OCI-LY3 (cell line): Measurements from ENCODE around the gene PTH.

Source experiments
- EZH2phosphoT487 ChIP-seq: fragments of 200-600 bp; shearing (Covaris generic); IDR thresholded peaks from 2 replicates; pipeline ENCODE4 v1.6.1; 2018; ENCODE audit warnings: antibody characterized with exemption, mixed run types, low read depth
- TF ChIP-seq, protein P1 (sequence below): fragments of 200-600, 300-600 bp; sonication (generic); IDR thresholded peaks from 2 replicates; pipeline ENCODE4 v1.5.1; 2014; ENCODE audit warnings: antibody characterized with exemption, low read length, low read depth

DNA sequence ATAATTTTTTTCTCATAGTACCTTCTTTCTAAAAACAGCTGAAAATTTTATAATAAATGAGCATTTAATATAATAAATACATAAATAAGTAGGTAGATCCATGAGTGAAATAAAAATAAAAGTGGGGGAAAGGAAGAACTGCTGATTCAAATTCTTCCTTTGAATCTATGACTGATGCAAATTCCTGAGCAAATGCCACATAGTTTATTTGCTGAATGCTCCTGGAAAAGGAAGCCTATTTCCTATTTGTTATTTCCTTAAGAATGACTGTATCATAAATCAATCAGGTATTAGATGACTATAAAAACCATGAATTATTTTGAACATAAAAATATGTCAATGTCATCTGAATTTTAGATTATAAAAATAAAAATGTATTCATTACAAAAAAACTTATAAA lies 49.4 kb downstream of the PTH start:
- TF ChIP-seq, protein P1, sequence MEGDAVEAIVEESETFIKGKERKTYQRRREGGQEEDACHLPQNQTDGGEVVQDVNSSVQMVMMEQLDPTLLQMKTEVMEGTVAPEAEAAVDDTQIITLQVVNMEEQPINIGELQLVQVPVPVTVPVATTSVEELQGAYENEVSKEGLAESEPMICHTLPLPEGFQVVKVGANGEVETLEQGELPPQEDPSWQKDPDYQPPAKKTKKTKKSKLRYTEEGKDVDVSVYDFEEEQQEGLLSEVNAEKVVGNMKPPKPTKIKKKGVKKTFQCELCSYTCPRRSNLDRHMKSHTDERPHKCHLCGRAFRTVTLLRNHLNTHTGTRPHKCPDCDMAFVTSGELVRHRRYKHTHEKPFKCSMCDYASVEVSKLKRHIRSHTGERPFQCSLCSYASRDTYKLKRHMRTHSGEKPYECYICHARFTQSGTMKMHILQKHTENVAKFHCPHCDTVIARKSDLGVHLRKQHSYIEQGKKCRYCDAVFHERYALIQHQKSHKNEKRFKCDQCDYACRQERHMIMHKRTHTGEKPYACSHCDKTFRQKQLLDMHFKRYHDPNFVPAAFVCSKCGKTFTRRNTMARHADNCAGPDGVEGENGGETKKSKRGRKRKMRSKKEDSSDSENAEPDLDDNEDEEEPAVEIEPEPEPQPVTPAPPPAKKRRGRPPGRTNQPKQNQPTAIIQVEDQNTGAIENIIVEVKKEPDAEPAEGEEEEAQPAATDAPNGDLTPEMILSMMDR = no peak
- no peak for TF ChIP-seq EZH2phosphoT487
